HepG2 (cell line): Measurements from ENCODE around the gene NPPA. TPM values are rescaled to one million over a fixed set of nuclear protein-coding genes. Genes with fewer than 3 reads are reported as not detected.

Experiments
- CHD2 ChIP-seq: IDR thresholded peaks from 2 replicates; pipeline ENCODE4 v1.6.1; 2011; ENCODE audit warnings: low read depth, low read length, improper control_type of control experiment
- MTA1 ChIP-seq: sonication (generic); formaldehyde crosslinking; IDR thresholded peaks from 2 replicates; pipeline ENCODE4 v1.4.0; 2020; ENCODE audit warnings: missing genetic modification reagents, mild to moderate bottlenecking, borderline replicate concordance
- MTA3 ChIP-seq: sonication (generic); formaldehyde crosslinking; IDR thresholded peaks from 2 replicates; pipeline ENCODE4 v1.4.0; 2020; ENCODE audit warnings: missing genetic modification reagents
- TBP ChIP-seq: sonication (generic); formaldehyde crosslinking; IDR thresholded peaks from 2 replicates; pipeline ENCODE4 v1.5.0; 2020; ENCODE audit warnings: missing genetic modification reagents
- TGIF2 ChIP-seq: IDR thresholded peaks from 2 replicates; pipeline ENCODE4 v1.6.1; 2016; ENCODE audit warnings: control low read depth, missing compliant biosample characterization
- ZFP36 ChIP-seq: fragments of 150-350 bp; IDR thresholded peaks from 2 replicates; pipeline ENCODE4 v1.6.1; 2018; ENCODE audit warnings: borderline replicate concordance, low read length, low read depth; ENCODE audit not compliant: partially characterized antibody
- ZKSCAN1 ChIP-seq: fragments of 150-350 bp; IDR thresholded peaks from 2 replicates; pipeline ENCODE4 v1.6.1; 2014; ENCODE audit warnings: low read length
- ZKSCAN5 ChIP-seq: sonication (generic); formaldehyde crosslinking; IDR thresholded peaks from 2 replicates; pipeline ENCODE4 v1.5.1; 2020; ENCODE audit warnings: mild to moderate bottlenecking, missing genetic modification reagents
- ZNF180 ChIP-seq: sonication (generic); formaldehyde crosslinking; IDR thresholded peaks from 2 replicates; pipeline ENCODE4 v1.4.0; 2020; ENCODE audit warnings: low read depth, missing genetic modification reagents, borderline replicate concordance
- ZNF20 ChIP-seq: sonication (generic); formaldehyde crosslinking; IDR thresholded peaks from 2 replicates; pipeline ENCODE4 v1.4.0; 2020; ENCODE audit warnings: mild to moderate bottlenecking, moderate library complexity, missing genetic modification reagents
- ZNF572 ChIP-seq: sonication (generic); formaldehyde crosslinking; IDR thresholded peaks from 2 replicates; pipeline ENCODE4 v1.5.1; 2020; ENCODE audit warnings: mild to moderate bottlenecking, missing genetic modification reagents
- ZNF746 ChIP-seq: sonication (generic); formaldehyde crosslinking; IDR thresholded peaks from 2 replicates; pipeline ENCODE4 v1.8.0; 2022; ENCODE audit warnings: mild to moderate bottlenecking, missing genetic modification reagents
- polyA plus RNA-seq, 8 experiments: library from polyadenylated mRNA; depleted of rRNA in 3 of 8; stranded (reverse) in 7 of 8; unstranded in 1 of 8; fragments of >200 nt; fragmentation: Illumina TruSeq in 4 of 8; extraction: Trizol in 4 of 8; gene quantifications; 2 replicates each; pipeline versions ENCODE4 v1.2.1 to v1.2.3, GENCODE V29; 2011 to 2016; ENCODE audit warnings: low read depth in 4 of 8, missing spikeins in 1 of 8, mixed read lengths in 1 of 8; ENCODE audit not compliant: insufficient read depth in 1 of 8
- total RNA-seq, 5 experiments: library from RNA; depleted of rRNA; stranded (reverse); fragments of >200 nt; fragmentation: Illumina TruSeq; extraction: Trizol; gene quantifications; 2 replicates each; pipeline ENCODE4 v1.2.3, GENCODE V29; 2016; ENCODE audit warnings: low read depth in 1 of 5
- TF ChIP-seq, protein P1 (sequence below): sonication (generic); formaldehyde crosslinking; IDR thresholded peaks from 2 replicates; pipeline ENCODE4 v1.4.0; 2020; ENCODE audit warnings: mild to moderate bottlenecking, low read depth, missing genetic modification reagents
- TF ChIP-seq, protein P2 (sequence below): sonication (generic); formaldehyde crosslinking; IDR thresholded peaks from 2 replicates; pipeline ENCODE4 v1.5.1; 2020; ENCODE audit warnings: mild to moderate bottlenecking, missing genetic modification reagents, moderate library complexity
- TF ChIP-seq, protein P3 (sequence below): sonication (generic); formaldehyde crosslinking; IDR thresholded peaks from 2 replicates; pipeline ENCODE4 v1.8.0; 2022; ENCODE audit warnings: mild to moderate bottlenecking, missing genetic modification reagents; ENCODE audit not compliant: insufficient replicate concordance
- TF ChIP-seq, protein P4 (sequence below): sonication (generic); formaldehyde crosslinking; IDR thresholded peaks from 2 replicates; pipeline ENCODE4 v1.4.0; 2020; ENCODE audit warnings: missing genetic modification reagents, borderline replicate concordance
- TF ChIP-seq, protein P5 (sequence below): sonication (generic); formaldehyde crosslinking; IDR thresholded peaks from 2 replicates; pipeline ENCODE4 v1.8.0; 2022; ENCODE audit warnings: mild to moderate bottlenecking, missing genetic modification reagents
- TF ChIP-seq, protein P6 (sequence below): sonication (generic); formaldehyde crosslinking; IDR thresholded peaks from 2 replicates; pipeline ENCODE4 v1.5.0; 2020; ENCODE audit warnings: missing genetic modification reagents, mild to moderate bottlenecking, borderline replicate concordance

The NPPA gene
- total and polyA plus RNA-seq, 2 of the 13 experiments (the other 11 are each of a cell fraction or from before 2014, with no cell fraction given): not detected

DNA sequence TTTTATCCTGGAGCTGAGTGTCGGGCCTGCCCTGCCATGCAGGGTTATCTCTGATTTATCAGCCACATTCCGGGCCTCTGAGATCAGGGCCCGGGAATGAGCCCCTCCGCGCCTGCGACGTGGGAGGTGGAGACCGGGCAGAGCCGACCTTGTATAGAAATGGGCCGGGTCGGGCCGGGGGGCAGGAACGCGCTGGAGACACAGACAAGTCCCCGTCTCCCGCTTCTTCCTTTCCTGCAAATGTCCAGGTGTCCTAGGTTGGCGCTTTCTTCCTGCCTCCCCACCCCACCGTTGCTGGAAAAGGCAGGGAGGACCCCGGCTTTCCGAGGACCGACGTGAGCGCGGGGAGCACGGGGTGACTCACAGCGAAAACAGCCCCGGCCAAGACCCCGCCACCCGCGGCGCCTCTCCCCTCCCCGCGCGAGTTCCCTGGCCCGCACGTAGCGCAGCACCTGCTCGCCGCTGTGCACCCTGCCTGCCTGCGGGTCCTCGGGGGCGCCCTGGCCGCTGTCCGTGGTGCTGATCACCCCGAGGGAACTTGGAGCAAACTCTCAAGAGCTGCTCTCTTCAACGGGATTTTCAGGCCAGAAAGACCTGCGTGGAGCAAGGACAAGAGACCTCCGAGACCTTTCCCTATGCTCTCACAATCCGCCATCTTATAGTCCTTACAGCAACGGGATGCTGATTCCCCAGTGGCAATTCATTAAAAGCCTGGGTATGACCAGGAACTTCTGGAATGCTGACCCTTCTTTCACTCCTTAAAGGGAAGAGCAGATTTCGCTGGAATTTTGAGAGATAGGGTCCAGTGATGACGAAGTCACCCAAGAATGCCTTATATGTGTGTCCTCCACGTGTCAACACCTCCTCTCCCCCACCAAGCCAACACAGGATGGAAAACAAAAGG lies 11.6 kb upstream of the NPPA start (continued):
- TF ChIP-seq, protein P1, sequence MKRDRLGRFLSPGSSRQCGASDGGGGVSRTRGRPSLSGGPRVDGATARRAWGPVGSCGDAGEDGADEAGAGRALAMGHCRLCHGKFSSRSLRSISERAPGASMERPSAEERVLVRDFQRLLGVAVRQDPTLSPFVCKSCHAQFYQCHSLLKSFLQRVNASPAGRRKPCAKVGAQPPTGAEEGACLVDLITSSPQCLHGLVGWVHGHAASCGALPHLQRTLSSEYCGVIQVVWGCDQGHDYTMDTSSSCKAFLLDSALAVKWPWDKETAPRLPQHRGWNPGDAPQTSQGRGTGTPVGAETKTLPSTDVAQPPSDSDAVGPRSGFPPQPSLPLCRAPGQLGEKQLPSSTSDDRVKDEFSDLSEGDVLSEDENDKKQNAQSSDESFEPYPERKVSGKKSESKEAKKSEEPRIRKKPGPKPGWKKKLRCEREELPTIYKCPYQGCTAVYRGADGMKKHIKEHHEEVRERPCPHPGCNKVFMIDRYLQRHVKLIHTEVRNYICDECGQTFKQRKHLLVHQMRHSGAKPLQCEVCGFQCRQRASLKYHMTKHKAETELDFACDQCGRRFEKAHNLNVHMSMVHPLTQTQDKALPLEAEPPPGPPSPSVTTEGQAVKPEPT (CRISPR knock-in tag): peak; percentile 96
- TF ChIP-seq, protein P2, sequence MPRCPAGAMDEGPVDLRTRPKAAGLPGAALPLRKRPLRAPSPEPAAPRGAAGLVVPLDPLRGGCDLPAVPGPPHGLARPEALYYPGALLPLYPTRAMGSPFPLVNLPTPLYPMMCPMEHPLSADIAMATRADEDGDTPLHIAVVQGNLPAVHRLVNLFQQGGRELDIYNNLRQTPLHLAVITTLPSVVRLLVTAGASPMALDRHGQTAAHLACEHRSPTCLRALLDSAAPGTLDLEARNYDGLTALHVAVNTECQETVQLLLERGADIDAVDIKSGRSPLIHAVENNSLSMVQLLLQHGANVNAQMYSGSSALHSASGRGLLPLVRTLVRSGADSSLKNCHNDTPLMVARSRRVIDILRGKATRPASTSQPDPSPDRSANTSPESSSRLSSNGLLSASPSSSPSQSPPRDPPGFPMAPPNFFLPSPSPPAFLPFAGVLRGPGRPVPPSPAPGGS (CRISPR knock-in tag): peak; percentile 94
- TF ChIP-seq, protein P3, sequence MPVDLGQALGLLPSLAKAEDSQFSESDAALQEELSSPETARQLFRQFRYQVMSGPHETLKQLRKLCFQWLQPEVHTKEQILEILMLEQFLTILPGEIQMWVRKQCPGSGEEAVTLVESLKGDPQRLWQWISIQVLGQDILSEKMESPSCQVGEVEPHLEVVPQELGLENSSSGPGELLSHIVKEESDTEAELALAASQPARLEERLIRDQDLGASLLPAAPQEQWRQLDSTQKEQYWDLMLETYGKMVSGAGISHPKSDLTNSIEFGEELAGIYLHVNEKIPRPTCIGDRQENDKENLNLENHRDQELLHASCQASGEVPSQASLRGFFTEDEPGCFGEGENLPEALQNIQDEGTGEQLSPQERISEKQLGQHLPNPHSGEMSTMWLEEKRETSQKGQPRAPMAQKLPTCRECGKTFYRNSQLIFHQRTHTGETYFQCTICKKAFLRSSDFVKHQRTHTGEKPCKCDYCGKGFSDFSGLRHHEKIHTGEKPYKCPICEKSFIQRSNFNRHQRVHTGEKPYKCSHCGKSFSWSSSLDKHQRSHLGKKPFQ: peak; percentile 67
- TF ChIP-seq ZKSCAN1 (no peak), ZNF746 (CRISPR knock-in tag) (peak; percentile 43; the same call in 1 of the 2 replicates), ZKSCAN5 (CRISPR knock-in tag) (no peak), TBP (CRISPR knock-in tag) (no peak), MTA1 (CRISPR knock-in tag) (peak; percentile 46; the same call in 1 of the 2 replicates), CHD2 (peak; percentile 17; the same call in 1 of the 2 replicates), ZNF180 (CRISPR knock-in tag) (no peak; the same call in 1 of the 2 replicates), MTA3 (CRISPR knock-in tag) (peak; percentile 94), ZNF572 (no peak), TGIF2 (CRISPR knock-in tag) (peak; percentile 95), ZFP36 (no peak), ZNF20 (CRISPR knock-in tag) (no peak)
- TF ChIP-seq, protein P4, sequence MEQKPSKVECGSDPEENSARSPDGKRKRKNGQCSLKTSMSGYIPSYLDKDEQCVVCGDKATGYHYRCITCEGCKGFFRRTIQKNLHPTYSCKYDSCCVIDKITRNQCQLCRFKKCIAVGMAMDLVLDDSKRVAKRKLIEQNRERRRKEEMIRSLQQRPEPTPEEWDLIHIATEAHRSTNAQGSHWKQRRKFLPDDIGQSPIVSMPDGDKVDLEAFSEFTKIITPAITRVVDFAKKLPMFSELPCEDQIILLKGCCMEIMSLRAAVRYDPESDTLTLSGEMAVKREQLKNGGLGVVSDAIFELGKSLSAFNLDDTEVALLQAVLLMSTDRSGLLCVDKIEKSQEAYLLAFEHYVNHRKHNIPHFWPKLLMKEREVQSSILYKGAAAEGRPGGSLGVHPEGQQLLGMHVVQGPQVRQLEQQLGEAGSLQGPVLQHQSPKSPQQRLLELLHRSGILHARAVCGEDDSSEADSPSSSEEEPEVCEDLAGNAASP (CRISPR knock-in tag): peak; percentile 95
- TF ChIP-seq, protein P5, sequence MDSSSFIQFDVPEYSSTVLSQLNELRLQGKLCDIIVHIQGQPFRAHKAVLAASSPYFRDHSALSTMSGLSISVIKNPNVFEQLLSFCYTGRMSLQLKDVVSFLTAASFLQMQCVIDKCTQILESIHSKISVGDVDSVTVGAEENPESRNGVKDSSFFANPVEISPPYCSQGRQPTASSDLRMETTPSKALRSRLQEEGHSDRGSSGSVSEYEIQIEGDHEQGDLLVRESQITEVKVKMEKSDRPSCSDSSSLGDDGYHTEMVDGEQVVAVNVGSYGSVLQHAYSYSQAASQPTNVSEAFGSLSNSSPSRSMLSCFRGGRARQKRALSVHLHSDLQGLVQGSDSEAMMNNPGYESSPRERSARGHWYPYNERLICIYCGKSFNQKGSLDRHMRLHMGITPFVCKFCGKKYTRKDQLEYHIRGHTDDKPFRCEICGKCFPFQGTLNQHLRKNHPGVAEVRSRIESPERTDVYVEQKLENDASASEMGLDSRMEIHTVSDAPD: no peak
- TF ChIP-seq, protein P6, sequence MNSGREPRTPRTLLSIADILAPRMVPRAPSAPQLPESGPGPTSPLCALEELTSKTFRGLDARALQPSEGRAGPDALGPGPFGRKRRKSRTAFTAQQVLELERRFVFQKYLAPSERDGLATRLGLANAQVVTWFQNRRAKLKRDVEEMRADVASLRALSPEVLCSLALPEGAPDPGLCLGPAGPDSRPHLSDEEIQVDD (CRISPR knock-in tag): peak; percentile 85; the same call in 1 of the 2 replicates
